NCI-H524 (cell line): Measurements from ENCODE around the gene PARD3B.
A peak's percentile ranks its signal among the peaks of the same experiment; 100 is the strongest.

Experiments used
- DNase-seq, 2 experiments: peaks; one replicate each; lab custom pipeline; 2025; lab: John Stamatoyannopoulos, UW

Gene PARD3B

DNA sequence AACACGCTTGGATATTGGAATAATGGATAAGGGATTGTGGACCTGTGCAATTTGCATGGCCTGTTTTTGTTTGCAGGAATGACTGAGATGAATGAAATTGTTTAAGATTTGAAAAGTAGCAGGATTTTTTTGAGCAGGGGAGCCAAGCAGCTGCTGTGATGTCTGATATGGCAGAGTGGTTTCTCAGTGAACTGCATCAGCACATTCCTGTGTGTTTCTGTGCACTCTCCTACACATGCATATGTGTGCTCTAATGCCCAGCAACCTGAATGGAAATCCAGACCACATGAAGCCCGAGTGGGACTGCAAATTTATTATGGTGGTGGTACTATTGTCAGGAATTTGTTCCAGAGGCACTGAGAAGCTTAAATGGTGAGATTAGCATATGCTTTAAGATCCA lies 161.7 kb downstream of the PARD3B start:
- no peak for DNase-seq

GRCh38 chr2:204713211-204713610 lies 167.9 kb downstream of the PARD3B start:
- no peak for DNase-seq

GRCh38 chr2:204715361-204715760 lies 170.1 kb downstream of the PARD3B start:
- DNase-seq = no peak

GRCh38 chr2:204717591-204717990 lies 172.3 kb downstream of the PARD3B start:
- DNase-seq = no peak

DNA sequence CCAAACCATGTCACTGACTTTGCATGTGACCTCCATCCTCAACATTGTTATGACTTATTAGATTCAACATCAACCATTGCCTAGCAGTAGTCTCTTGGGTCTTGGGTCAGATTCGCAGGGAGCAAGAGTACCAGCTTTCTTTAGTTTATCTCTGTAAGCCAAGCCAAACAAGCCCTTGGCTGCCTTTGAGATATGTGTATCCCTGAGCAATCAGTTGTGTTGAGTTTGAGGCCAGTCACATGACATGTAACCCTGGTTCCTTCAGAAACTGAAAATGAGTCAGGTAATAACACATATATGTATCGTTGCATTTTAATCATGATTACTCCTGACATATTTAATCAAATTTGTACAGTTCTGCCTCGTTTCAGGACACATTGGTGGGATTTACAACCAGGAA lies 173.3 kb downstream of the PARD3B start:
- DNase-seq = no peak

DNA sequence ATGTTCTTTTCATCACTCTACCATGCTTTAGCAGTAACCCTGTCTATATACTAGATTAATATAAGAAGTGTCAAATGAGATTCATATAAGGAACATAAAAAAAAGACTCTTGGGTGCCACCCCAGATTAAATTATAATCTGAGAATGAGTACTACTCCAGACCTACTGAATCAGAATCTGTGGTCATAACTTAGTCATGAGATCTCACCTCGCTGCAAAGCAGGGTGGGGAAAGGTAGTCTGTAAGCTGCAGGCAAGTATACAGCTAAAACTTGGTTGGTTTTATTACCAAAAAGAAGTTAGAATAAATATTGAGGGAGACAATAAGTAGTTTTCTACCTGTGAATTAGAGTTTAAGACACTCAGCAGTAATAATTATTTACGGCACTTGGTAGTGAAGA lies 175.6 kb downstream of the PARD3B start:
- DNase-seq = no peak

DNA sequence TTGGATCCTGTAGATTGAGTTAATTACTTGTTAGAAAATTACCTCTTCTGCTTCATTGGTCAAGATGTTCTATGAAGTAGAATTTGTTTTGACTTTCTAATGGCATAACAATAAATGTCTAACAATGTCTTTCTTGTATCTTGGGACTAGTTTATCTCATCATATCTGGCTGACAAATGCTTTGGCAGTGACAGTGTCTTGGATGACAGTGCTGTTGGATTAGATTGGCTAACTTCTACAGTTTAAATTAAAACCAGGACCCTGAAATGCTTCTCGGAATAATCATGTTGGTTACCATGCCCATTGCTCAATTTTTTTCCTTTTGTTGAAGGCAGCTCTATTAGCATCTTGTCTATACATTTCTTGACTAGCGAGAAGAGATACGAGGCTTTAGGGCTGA lies 176.9 kb downstream of the PARD3B start:
- no peak for DNase-seq

DNA sequence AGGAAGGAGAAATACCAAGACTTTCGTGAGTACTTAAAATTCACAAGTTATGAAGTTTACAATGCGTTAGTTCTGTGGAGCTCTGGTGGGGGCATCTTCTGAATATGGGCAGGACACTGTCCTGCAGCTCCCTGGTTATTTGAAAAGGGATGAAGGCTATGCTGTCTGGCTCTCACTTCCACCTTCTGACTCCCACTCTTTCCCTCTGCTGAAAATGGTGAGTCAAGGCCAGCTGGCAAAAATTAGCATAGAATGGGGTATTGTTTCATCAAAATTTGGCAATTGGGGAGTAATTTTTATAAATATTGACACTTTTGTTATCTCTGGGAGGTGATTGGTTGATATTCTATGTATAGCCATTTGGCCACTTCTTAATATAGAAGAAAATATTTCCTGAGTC lies 177.4 kb downstream of the PARD3B start:
- DNase-seq = no peak

DNA sequence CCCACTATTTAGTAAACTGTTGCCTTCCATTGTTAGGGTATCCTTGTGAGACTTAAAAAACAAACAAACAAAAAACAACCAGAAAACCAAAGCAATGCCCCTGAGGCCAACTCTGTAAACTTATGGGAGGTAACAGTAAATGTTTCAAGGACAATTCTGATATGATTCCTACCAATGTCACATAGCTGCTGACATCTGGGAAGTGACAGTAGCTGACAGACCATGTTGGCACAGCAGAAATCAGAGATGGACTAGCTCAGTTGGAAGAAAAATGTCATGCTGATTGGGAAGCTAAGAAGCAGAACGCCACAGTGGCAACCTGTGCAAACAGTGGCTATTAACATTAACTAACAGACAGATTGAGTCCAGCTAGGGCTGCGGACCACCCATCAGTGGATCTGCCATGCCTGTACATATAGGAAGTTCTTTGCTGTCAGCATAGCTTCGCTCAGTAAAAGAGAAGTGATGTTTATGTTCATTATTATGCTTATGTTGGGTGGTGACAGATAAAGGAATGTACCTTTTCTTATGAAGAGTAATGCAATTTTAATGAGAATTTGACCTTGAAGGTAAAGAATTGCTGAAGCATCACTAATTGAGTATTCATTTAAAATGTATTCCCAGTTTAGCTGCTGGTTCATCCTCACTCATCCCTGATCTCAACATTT lies 180.6 kb downstream of the PARD3B start:
- DNase-seq = no peak

DNA sequence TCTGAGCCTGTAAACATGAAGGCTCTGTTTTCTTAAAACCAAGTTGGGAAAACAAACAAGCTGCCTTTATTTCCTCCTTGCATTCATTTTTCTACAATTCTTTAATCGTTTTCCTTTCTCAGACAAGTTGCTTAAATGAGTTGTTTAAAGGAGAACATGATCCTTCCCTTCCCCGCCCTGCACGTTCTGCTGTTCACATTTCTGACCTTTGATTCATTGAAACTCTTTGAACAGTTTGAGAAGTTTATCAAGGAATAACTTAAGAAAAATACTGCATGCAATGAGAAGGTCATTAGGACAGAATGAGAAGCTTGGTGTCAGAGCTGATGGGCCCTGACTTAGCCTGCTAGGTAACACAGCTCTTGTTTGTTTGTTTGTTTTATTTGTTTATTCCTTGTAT lies 181.6 kb downstream of the PARD3B start:
- DNase-seq = no peak

DNA sequence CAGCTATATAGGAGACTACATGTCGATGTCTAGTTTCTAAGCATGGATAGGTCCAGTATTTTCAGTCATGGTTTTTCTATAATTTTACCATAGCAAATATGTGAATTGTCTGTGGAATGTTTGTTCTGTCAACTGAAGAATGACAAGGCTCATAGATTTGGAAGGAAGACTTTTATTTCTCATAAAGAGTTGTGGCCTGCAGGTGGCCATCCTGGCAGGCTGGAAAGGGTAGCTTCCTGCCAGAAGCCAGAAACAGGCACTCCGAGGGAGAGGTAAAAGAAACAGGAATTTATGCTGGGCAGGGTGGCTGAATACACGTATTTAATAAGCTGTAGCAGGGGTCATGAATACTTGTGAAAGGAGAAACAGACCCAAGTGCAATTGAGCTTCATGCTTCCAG lies 182.1 kb downstream of the PARD3B start:
- DNase-seq = no peak

DNA sequence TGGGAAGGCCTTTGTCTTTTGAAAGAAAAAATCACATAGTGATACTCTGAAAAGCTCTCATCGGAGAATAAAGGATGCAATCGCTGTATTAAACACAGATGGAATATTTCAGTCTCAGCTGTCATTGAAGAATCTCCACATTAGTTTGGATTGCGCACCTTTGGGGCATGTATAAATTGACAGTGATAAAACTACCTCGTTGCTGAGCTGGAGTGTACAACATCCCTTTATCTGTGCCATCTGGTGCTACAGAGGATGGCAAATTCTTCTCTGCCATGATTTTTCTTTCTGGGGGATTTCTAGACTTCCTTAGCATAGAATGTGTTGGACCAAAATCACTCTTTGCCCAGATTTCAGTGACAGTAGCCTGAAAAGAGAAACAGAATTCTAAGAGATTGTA lies 185.3 kb downstream of the PARD3B start:
- DNase-seq = peak in 1 of 2 experiments; percentile 31

- no peak for DNase-seq
Observed at GRCh38 chr2:204732019-204732418, 186.7 kb downstream of the PARD3B start.

- DNase-seq = no peak
Observed at GRCh38 chr2:204737296-204737695, 192.0 kb downstream of the PARD3B start.

GRCh38 chr2:204738721-204739120 lies 193.4 kb downstream of the PARD3B start:
- DNase-seq = no peak

DNA sequence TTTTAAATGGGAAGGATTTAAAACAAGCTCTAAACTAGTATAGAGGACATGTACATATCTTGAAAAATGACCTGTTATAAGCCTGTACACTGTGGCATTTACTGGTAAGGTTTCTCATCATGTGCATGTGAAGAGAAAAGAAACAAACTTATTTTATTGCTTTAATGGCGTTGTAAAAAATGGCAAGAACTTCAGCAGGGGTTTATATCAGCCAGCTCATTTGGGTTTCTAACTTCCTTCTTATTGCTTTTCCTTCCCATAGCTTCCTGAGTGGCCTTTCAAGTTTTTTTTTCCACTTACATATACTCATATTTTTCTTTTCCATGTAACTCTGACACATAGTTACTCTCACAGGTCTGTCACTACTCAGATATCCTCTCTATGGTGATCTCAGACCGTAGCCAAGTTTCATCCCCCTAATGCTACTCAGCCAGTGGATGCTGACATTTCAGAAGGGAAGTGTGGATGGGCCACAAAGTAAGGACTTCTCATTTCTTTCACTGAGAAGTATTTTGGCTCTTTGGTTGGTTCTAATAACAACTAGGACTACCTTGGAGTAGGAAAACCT lies 198.2 kb downstream of the PARD3B start:
- DNase-seq = no peak

DNA sequence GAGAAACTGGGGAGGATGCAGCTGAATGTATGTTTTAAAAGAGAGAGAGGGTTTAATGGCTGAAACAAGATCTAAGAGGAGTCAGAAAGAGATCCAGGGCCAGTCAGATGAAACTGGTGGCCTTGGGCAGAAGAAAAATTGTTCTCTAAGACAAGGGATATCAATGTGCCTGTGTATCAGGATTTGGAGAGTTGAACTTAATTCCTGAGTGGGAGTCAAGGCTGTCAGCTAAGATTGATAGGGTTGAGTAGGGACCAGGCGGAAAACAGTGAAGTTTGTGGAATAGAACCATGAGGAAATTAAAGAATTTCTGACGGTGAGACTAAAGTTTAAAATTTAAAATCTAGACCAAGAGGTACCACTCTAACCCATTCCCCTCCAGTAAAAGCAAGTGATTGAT lies 199.2 kb downstream of the PARD3B start:
- DNase-seq = no peak

DNA sequence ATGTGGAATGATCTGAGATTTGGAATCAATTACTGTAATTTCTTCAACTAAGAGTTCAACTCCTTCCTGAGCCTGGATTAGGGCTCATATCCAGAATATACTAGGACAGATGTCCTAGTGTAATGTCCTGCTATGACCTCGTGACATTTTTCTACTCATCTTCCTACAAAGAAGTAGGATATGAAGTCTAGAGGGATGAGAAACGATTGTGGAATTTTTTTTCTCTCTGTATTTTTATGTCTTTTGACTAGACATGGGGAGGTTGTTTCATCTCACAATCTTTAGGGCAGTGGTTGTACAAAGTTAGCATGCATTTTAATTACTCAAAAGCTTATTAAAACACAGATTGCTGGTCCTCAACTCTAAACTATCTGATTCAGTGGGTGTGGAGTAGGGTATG lies 203.0 kb downstream of the PARD3B start:
- DNase-seq = no peak

- no peak for DNase-seq
Observed at GRCh38 chr2:204749319-204749718, 204.0 kb downstream of the PARD3B start.

GRCh38 chr2:204750389-204750788 lies 205.1 kb downstream of the PARD3B start:
- no peak for DNase-seq

DNA sequence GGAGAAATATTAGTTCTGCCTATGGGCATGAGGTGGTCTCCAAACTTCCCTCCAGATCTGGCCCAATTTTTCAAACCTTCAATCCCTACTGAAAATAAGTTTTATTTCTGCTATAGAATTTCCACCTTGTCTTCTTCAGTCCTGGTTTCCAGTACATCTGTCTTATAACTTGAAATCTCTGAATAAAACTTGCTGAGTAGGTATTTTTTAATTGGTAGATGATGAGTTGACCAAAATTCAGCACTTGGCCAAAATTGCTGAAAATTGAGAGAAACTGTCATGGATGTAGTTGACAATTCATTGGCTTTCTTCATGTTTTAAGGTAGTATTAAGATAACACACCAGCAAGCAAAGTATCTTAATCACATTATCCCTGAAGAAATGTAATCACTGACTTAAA lies 206.2 kb downstream of the PARD3B start:
- no peak for DNase-seq

DNA sequence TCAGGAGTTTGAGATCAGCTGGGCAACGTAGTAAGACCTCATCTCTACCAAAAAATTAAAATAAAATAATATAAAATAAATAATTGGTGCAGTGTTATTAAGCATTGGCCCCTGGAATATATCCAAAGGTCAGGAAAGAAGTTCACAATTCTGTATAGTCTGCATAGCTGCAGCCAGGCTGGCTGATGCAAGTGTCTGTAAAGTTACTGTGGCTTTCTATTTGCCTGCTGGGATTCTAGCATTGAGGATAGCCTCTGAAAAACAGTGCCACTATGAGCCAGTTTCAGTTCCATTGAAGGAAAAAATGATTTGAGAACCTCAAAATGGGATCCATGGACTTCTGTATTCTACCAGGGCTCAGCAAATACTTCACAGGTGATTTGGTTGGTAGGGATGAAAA lies 208.6 kb downstream of the PARD3B start:
- DNase-seq = no peak

- DNase-seq = no peak
Observed at GRCh38 chr2:204754898-204755297, 209.6 kb downstream of the PARD3B start.

DNA sequence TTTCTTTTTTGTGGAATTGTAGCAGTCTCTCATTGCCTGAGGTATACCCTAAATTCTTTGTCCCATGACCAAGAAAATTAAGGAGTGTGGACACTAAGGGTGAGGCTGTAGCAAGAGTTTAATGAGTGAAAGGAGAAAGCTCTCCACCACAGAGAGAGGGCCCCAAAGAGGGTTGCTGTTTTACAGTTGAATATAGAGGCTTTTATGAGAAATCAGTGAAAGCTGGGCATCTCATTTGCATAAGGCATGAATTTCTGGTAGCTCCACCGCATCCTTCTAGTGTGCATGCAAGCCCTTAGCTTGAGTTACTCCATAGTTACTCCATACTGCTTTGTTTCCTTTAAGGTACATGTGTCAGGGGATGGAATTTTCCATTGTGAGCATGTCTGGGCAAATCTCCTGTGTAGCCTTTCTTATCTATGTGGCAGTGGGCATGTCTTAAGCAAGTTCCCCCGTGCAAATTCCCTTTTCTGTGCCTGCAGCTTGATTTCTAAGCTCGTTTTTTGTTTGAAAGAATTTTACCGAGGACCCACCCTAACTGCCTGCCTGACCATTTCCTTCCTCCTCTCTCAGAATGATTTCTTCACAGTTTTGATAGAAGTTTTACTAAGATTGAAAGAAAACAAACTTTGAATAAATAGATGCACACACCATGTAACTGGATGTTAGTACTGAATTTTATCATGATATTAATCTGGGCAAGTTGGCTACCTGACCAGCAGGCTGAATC lies 218.9 kb downstream of the PARD3B start:
- DNase-seq = no peak
